ENCODE measurements around the gene TBATA. TPM values are rescaled to one million over a fixed set of nuclear protein-coding genes. Genes with fewer than 3 reads are reported as not detected.
"Not testable (repeated sequence)": the region's sequence is repeated elsewhere in the genome, so short reads cannot be mapped to it uniquely, and the experiment has no call there.

Gene TBATA
- total RNA-seq, 2 experiments from 2014 or later, result not detected

DNA sequence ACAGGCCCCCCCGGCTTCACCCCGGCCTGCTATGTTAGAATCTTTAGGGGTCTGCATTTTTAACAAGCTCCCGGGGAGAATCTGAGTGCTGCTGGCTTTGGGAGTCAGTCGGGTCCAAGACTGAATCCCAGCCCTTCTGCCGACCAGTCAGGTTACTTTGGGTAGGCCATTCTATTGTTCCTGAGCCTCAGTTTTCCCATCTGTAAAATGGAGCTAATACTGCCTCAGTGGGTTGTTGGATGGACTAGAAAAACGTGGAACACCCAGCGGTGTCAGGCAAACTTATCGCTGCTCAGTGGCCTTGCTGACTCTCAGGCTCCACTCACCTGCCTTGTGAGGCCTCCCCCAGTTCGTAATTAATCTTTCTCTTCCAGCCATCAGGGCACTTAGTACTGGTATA lies 11.7 kb downstream of the TBATA start:
- Mint-ChIP-seq H3K4me1 (no peaks in the 10 kb centered on the region), H3K27ac (no peak overlapping the region), H3K27me3 (no peaks in the 10 kb centered on the region), H3K36me3 (ENCODE audit: low read depth) (no peaks in the 10 kb centered on the region), H3K9me3 (no peaks in the 10 kb centered on the region), H3K4me3 (no peak overlapping the region)
- POLR2A ChIA-PET, result interaction anchor here (0.6 kb wide), 1 partner anchor 99 kb away, joined by 3 read pairs; no protein-coding TSS in a partner anchor
- CTCF ChIA-PET, result no interaction called here
- DNase-seq, result no peak

DNA sequence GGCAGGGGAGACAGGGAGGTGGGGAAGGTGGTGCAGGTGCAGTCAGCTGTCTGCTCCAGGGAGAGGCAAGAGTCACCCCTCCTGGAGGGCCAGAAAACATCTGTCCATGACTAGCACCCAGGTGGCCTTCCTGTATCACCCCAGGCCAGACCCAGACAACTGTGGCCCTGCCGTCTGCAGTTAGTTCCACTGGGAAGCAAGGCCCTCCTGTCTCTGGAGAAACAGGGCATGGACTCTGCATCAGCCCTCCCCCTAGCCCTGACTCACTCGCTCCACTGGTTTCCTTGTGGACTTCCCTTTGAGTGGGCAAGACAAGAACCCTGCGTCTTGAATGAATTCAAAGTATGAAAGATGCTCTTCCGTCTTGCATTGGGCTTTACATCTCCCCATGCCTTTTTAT lies 12.6 kb downstream of the TBATA start:
- H3K27me3 Mint-ChIP-seq, result peaks cover 4% of the 10 kb centered on the region
- CTCF ChIA-PET, result no interaction called here
- H3K27ac Mint-ChIP-seq, result no peak overlapping the region
- no peaks in the 10 kb centered on the region for H3K4me1 Mint-ChIP-seq
- no peak overlapping the region for H3K4me3 Mint-ChIP-seq
- H3K36me3 Mint-ChIP-seq (ENCODE audit: low read depth), result no peaks in the 10 kb centered on the region
- H3K9me3 Mint-ChIP-seq, result no peaks in the 10 kb centered on the region
- POLR2A ChIA-PET, result no interaction called here
- peak; percentile 9 for DNase-seq

DNA sequence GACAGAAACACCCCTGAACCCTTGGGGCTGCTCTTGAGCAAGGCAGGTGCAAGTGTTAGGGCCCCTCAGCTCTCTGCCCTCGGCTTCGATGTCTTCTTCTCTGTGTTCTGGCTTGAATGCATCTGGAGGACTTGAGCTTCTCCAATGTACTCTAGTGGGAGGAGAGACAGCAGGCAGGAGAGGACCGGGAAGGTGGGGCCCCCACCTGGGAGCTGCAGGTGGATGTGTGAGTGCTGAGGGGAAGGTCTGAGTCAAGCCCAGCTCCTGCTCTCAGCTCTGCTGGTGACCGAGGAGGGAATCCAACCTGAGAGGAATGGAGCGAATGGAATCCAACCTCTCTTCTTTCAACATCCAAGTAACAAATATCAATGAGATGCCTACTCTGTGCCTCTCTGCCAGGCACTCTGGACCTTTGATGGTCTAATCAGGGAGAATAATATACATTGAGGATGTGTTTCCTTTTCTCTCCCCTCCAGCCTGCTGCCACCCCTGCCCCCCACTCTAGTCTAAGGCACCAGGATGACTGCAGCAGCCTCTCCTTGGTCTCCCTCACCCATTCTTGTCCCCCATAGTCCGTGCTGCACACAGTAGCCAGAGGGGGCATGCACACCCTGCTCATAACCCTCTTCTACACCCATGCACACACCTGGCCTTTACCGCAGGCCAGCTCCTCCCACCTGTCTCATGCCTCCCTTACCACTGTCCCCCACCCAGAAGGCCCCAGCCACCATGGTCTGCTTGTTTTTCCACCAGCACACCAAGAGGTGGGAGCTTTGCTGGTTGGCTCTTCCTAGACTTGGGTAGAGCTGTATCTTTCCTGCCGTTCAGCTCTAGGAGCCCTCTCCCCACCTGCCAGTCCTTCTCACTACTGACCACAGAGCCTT lies 13.6 kb downstream of the TBATA start:
- ChIA-PET CTCF (no interaction called here), POLR2A (no interaction called here)
- Mint-ChIP-seq H3K27me3 (peaks cover 5% of the 10 kb centered on the region), H3K36me3 (ENCODE audit: low read depth) (no peaks in the 10 kb centered on the region), H3K4me3 (no peak overlapping the region), H3K9me3 (no peaks in the 10 kb centered on the region), H3K4me1 (no peaks in the 10 kb centered on the region), H3K27ac (no peak overlapping the region)
- DNase-seq, result peak; percentile 3

DNA sequence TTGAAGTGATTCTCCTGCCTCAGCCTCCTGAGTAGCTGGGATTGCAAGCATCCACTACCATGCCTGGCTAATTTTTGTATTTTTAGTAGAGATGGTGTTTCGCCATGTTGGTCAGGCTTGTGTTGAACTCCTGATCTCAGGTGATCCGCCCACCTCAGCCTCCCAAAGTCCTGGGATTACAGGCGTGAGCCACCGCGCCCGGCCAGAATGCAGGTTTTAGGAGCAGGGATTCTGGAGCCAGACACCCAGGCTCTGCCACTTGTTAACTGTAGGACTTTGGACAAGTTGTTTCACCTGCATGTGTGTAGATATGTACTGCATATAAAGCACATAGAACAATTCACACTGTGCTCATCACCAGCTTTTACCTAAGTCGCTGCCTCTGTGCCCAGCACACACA lies 14.7 kb downstream of the TBATA start:
- CTCF ChIA-PET, result not testable (repeated sequence)

DNA sequence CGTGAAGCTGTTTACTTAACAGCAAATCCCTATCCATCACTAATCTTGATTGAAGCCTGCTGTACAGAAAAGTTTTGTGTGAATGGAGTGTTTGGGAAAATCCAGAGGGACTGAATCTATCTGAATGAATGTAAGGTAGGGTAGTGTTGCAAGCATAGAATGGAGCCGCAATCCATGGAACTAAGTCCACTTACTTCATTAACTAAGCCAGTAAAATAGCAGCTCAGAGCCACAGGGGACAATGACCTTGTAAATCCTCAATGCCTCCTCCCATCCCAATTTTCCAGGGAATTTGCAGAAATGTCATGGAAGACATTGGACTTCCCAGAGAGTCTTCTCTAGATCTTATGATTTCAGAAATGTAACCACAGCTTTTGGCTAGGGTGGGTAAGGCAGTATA lies 15.2 kb downstream of the TBATA start:
- Mint-ChIP-seq H3K27me3 (peaks cover 7% of the 10 kb centered on the region), H3K4me3 (no peak overlapping the region), H3K4me1 (no peaks in the 10 kb centered on the region), H3K9me3 (peaks cover 10% of the 10 kb centered on the region), H3K36me3 (ENCODE audit: low read depth) (no peaks in the 10 kb centered on the region), H3K27ac (no peak overlapping the region)
- no peak for DNase-seq
- CTCF ChIA-PET, result no interaction called here
- POLR2A ChIA-PET, result no interaction called here

More for the DNA sequence above, 14.7 kb downstream of the TBATA start:
- H3K9me3 Mint-ChIP-seq; POLR2A ChIA-PET; H3K27me3 Mint-ChIP-seq; H3K4me1 Mint-ChIP-seq; H3K4me3 Mint-ChIP-seq; H3K36me3 Mint-ChIP-seq (ENCODE audit: low read depth); H3K27ac Mint-ChIP-seq: not testable (repeated sequence)
- DNase-seq, result peak; percentile 3

DNA sequence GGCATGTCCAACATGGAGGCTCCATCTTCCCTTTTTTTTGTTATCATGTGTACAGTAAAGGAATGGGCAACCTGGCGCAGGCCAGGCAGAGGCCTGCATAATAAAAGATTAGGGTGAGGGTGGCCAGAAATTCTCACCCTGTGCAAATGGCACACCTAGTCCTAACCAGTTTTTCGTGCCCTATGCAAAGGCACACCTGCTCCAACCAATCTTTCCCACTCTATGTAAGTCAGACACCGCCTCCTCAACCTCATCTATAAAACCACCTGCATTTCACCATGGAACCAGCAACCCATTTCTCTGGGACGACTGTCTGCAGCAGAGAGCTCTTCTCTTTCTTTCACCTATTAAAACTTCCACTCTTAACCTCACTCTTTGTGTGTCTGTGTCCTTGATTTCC lies 16.1 kb downstream of the TBATA start:
- DNase-seq, result no peak
- ChIA-PET CTCF (no interaction called here), POLR2A (no interaction called here)
- peaks cover 10% of the 10 kb centered on the region for H3K9me3 Mint-ChIP-seq
- H3K36me3 Mint-ChIP-seq (ENCODE audit: low read depth), result no peaks in the 10 kb centered on the region
- H3K27ac Mint-ChIP-seq, result no peak overlapping the region
- no peaks in the 10 kb centered on the region for H3K4me1 Mint-ChIP-seq
- no peak overlapping the region for H3K4me3 Mint-ChIP-seq
- H3K27me3 Mint-ChIP-seq, result peaks cover 7% of the 10 kb centered on the region

DNA sequence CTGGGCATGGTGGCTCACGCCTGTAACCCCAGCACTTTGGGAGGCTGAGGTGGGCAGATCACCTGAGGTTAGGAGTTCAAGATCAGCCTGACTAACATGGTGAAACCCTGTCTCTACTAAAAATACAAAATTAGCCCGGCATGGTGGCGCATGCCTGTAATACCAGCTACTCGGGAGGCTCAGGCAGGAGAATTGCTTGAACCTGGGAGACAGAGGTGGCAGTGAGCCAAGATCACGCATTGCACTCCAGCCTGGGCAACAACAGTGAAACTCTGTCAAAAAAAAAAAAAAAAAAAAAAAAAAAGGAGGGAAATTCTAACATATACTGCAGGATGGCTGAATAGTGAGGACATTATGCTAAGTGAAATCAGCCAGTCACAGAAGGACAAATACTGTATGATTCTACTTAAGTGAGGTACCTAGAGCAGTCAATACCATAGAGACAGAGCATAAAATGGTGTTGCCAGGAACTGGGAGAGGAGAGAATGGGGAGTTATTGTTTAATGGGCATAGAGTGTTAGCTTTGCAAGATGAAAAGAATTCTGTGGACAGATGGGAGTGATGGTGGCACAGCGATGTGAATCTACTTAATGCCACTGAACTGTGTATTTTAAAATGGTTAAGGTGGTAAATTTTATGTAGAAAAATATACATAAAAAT lies 17.0 kb downstream of the TBATA start:
- DNase-seq; H3K27ac Mint-ChIP-seq; H3K27me3 Mint-ChIP-seq; CTCF ChIA-PET; H3K4me3 Mint-ChIP-seq; H3K9me3 Mint-ChIP-seq; POLR2A ChIA-PET; H3K36me3 Mint-ChIP-seq (ENCODE audit: low read depth); H3K4me1 Mint-ChIP-seq: not testable (repeated sequence)

DNA sequence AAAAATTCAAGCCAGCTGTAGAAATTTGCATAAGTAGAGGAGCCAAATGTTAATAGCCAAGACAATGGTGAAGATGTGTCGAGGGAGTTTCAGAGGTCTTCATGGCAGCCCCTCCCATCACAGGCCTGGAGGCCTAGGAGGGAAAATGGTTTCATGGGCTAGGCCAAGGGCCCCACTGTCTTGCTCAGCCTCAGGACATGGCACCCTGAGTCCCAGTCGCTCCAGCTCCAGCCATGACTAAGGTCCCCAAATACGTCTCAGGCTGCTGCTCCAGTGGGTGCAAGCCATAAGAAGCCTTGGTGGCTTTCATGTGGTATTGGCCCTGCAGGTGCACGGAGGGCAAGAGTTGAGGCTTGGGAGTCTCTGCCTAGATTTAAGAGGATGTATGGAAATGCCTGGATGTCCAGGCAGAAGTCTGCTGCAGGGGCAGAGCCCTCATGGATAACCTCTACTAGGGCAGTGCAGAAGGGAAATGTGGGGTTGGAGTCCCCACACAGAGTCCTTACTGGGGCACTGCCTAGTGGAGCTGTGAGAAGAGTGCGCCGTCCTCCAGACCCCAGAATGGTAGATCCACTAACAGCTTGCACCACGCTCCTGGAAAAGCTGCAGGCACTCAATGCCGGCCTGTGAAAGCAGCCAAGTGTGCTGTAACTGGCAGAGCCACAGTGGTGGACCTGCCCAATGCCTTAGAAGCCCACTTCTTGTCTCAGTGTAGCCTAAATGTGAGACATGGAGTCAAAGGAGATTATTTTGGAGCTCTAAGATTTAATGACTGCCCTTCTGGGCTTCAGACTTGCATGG lies 19.2 kb downstream of the TBATA start:
- CTCF ChIA-PET, result no interaction called here
- no peaks in the 10 kb centered on the region for H3K4me1 Mint-ChIP-seq
- H3K27ac Mint-ChIP-seq, result no peak overlapping the region
- H3K4me3 Mint-ChIP-seq, result no peak overlapping the region
- POLR2A ChIA-PET, result no interaction called here
- no peak for DNase-seq
- peaks cover 10% of the 10 kb centered on the region for H3K9me3 Mint-ChIP-seq
- H3K27me3 Mint-ChIP-seq, result peaks cover 7% of the 10 kb centered on the region
- no peaks in the 10 kb centered on the region for H3K36me3 Mint-ChIP-seq (ENCODE audit: low read depth)

DNA sequence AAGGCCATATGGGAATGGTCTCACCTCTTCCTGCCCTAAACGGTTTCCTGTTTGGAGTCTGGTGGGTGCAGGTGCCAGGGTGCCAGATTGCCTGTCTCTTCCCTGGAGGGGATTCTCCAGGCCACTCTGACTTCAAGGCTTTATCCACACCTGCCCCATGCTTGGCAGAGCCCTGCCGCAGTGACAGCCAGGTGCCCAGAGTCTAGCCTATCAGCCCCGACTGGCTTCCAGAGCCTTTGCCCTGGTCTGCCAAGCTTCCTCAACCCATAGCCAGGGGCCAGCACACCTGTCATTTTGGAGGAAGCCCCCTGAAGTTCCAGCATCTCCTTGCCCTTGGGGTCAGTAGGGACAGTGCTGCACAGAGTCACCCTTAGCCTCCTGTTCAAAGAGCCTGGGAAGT lies 21.6 kb downstream of the TBATA start:
- no peak overlapping the region for H3K4me3 Mint-ChIP-seq
- no peak overlapping the region for H3K27ac Mint-ChIP-seq
- peaks cover 7% of the 10 kb centered on the region for H3K27me3 Mint-ChIP-seq
- ChIA-PET POLR2A (no interaction called here), CTCF (interaction anchor here (1.7 kb wide), 1 partner anchor 205 kb away, joined by 5 read pairs; no protein-coding TSS in a partner anchor)
- H3K4me1 Mint-ChIP-seq, result peaks cover 8% of the 10 kb centered on the region
- DNase-seq, result no peak
- H3K36me3 Mint-ChIP-seq (ENCODE audit: low read depth), result no peaks in the 10 kb centered on the region
- H3K9me3 Mint-ChIP-seq, result peaks cover 10% of the 10 kb centered on the region

DNA sequence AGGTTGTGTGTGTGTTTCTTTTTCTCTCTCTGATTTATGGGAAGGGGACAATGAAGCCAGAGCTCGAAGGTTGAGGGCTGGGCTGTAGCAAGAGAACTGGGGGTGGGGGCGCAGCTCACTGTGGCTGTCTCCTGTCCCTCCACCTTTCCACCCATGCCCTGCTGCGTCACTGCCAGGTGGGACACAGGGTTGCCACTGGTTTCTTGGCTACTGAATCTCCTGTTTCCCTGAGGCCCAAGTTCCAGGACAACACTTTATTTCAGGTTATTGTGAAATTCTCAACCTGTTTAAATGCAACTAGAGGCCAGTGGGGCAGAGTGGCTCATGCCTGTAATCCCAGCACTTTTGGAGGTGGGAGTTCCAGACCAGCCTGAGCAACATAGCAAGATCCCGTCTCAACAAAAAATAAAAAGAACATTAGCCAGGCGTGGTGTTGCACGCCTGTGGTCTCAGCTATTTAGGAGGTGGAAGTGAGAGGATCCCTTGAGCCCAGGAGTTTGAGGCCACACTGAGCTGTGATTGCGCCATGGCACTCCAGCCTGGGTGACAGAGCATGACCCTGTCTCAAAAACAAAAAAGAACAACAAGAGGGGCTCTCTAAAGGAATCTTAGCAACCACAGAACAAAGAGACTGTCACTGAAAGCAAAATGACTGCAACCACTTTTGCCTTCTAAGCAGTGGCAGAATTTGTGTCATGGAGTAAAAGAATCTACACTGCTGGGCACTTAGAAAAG lies 22.6 kb downstream of the TBATA start:
- peaks cover 3% of the 10 kb centered on the region for H3K27me3 Mint-ChIP-seq
- no peak overlapping the region for H3K27ac Mint-ChIP-seq
- POLR2A ChIA-PET, result no interaction called here
- no peak overlapping the region for H3K4me3 Mint-ChIP-seq
- peaks cover 10% of the 10 kb centered on the region for H3K9me3 Mint-ChIP-seq
- CTCF ChIA-PET, result interaction anchor here (1.7 kb wide), 1 partner anchor 204 kb away, joined by 5 read pairs; no protein-coding TSS in a partner anchor
- H3K4me1 Mint-ChIP-seq, result peaks cover 8% of the 10 kb centered on the region
- no peak for DNase-seq
- no peaks in the 10 kb centered on the region for H3K36me3 Mint-ChIP-seq (ENCODE audit: low read depth)

DNA sequence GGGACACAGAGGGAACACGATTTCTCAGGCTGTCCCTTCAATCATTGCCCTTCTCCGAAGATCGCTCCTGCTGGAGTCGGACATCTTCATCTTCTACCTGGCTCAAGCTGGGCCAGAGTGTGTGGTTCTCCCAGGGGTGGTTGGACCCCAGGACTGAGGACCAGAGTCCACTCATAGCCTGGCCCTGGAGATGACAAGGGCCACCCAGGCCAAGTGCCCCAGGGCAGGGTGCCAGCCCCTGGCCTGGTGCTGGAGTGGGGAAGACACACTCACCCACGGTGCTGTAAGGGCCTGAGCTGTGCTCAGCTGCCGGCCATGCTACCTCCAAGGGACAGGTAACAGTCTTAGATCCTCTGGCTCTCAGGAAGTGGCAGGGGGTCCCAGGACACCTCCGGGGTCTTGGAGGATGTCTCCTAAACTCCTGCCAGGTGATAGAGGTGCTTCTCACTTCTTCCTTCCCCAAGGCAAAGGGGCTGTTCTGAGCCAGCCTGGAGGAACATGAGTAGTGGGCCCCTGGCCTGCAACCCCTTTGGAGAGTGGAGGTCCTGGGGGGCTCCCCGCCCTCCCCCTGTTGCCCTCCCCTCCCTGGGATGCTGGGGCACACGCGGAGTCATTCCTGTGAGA lies 23.3 kb downstream of the TBATA start:
- Mint-ChIP-seq H3K36me3 (ENCODE audit: low read depth) (no peaks in the 10 kb centered on the region), H3K4me3 (no peak overlapping the region), H3K27me3 (peaks cover 3% of the 10 kb centered on the region), H3K27ac (no peak overlapping the region), H3K9me3 (peaks cover 10% of the 10 kb centered on the region), H3K4me1 (peaks cover 8% of the 10 kb centered on the region)
- CTCF ChIA-PET, result interaction anchor here (1.3 to 1.7 kb wide), 3 partner anchors 143 to 203 kb away, joined by 3 to 5 read pairs (median 5); no protein-coding TSS in a partner anchor
- DNase-seq, result no peak
- POLR2A ChIA-PET, result no interaction called here

DNA sequence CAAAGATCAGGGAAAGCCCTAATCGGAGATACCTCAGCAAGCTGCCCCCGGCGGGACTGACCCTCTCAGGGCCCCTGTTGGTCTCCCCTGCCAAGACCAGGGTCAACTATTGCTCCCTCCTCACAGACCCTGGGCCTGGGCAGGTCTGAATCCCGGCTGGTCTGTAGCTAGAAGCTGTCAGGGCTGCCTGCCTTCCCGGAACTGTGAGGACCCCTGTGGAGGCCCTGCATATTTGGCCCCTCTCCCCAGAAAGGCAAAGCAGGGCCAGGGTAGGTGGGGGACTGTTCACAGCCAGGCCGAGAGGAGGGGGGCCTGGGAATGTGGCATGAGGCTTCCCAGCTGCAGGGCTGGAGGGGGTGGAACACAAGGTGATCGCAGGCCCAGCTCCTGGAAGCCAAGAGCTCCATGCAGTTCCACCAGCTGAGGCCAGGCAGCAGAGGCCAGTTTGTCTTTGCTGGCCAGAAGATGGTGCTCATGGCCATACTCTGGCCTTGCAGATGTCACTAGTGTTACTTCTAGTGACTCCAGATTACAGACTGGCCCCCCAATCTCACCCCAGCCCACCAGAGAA lies 24.1 kb downstream of the TBATA start:
- CTCF ChIA-PET, result interaction anchor here (1.1 to 2.6 kb wide), 4 partner anchors 19 to 211 kb away, joined by 3 to 8 read pairs (median 4); no protein-coding TSS in a partner anchor
- Mint-ChIP-seq H3K4me1 (peaks cover 8% of the 10 kb centered on the region), H3K4me3 (no peak overlapping the region), H3K27ac (no peak overlapping the region), H3K36me3 (ENCODE audit: low read depth) (no peaks in the 10 kb centered on the region), H3K9me3 (peaks cover 9% of the 10 kb centered on the region), H3K27me3 (no peaks in the 10 kb centered on the region)
- no peak for DNase-seq
- POLR2A ChIA-PET, result no interaction called here
